Neutrophil (primary cell): Measurements from ENCODE around the gene KIF23.
"Not testable (repeated sequence)": the region's sequence is repeated elsewhere in the genome, so short reads cannot be mapped to it uniquely, and the experiment has no call there.

ENCODE experiments used
- H3K27ac ChIP-seq: fragments of 200-600 bp; sonication (generic); 2 replicates; pipeline ENCODE4 v1.5.1; 2016; ENCODE audit warnings: mild to moderate bottlenecking, moderate library complexity
- H3K27me3 ChIP-seq: fragments of 200-600 bp; sonication (generic); 2 replicates; pipeline ENCODE4 v1.6.0; 2016; ENCODE audit warnings: mild to moderate bottlenecking
- H3K36me3 ChIP-seq: fragments of 200-600 bp; sonication (generic); 2 replicates; pipeline ENCODE4 v1.5.1; 2017
- H3K4me1 ChIP-seq, 2 experiments: fragments of 200-600 bp in 1 of 2; sonication (generic) in 1 of 2; 1 replicate in 1 of 2; 2 replicates in 1 of 2; pipeline versions ENCODE4 v1.5.1 to v1.6.1; 2013 to 2016; ENCODE audit warnings: low read depth in 1 of 2, low read length in 1 of 2, mild to moderate bottlenecking in 1 of 2, moderate library complexity in 1 of 2; ENCODE audit not compliant: control insufficient read depth in 1 of 2, insufficient read depth in 1 of 2
- H3K4me3 ChIP-seq, 2 experiments: fragments of 200-600 bp in 1 of 2; sonication (generic) in 1 of 2; 1 replicate in 1 of 2; 2 replicates in 1 of 2; pipeline ENCODE4 v1.5.1; 2013 to 2016; ENCODE audit warnings: low read depth in 1 of 2, low read length in 1 of 2, mild to moderate bottlenecking in 1 of 2, moderate library complexity in 1 of 2
- H3K9me3 ChIP-seq: fragments of 200-600 bp; sonication (generic); 2 replicates; pipeline ENCODE4 v1.5.1; 2016
- TF ChIP-seq, protein P1 (sequence below): fragments of 200-600 bp; sonication (generic); IDR thresholded peaks from 2 replicates; pipeline ENCODE4 v1.5.1; 2016; ENCODE audit warnings: antibody characterized with exemption

KIF23 gene

DNA sequence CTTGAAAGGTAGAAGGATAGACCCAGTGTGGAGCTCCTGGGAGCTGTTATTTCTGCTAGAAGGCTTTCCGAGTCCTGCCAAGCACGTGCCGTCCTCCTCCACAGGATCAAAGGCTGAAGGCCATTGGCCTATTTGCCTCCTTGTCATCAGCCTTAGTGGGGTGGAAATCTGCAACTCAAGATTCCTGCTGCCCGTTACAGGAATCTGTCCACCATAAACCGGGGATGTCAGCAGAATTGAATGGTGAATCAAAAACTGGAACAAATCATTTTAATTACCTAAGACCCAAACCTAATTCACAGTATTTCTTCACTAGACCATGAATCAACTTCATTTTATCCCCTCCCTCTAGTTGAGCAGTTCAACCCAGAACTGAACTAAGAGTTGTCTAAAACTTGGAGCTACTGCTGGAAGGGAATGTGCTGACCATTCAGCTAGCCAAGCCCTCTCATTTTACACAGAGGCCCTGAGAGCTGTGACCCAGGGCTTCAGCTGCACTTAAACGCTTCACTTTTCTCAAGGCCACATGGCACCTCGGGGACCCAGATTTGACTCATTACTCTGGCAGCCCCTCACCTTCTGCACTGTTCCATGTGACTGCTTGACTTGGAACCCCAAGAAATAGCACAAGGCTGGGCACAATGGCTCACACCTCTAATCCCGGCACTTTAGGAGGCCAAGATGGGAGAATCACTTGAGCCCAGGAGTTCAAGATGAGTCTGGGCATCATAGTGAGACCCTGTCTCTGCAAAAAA is 36.8 kb upstream of the KIF23 start:
- no peaks in the 10 kb centered on the region for H3K27me3 ChIP-seq
- TF ChIP-seq, protein P1, sequence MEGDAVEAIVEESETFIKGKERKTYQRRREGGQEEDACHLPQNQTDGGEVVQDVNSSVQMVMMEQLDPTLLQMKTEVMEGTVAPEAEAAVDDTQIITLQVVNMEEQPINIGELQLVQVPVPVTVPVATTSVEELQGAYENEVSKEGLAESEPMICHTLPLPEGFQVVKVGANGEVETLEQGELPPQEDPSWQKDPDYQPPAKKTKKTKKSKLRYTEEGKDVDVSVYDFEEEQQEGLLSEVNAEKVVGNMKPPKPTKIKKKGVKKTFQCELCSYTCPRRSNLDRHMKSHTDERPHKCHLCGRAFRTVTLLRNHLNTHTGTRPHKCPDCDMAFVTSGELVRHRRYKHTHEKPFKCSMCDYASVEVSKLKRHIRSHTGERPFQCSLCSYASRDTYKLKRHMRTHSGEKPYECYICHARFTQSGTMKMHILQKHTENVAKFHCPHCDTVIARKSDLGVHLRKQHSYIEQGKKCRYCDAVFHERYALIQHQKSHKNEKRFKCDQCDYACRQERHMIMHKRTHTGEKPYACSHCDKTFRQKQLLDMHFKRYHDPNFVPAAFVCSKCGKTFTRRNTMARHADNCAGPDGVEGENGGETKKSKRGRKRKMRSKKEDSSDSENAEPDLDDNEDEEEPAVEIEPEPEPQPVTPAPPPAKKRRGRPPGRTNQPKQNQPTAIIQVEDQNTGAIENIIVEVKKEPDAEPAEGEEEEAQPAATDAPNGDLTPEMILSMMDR = no peak
- no peaks in the 10 kb centered on the region for H3K9me3 ChIP-seq
- H3K36me3 ChIP-seq = no peaks in the 10 kb centered on the region
- no peak overlapping the region for H3K27ac ChIP-seq
- no peak overlapping the region for H3K4me3 ChIP-seq
- peaks cover 0 to 3% of the 10 kb centered on the region in 2 experiments for H3K4me1 ChIP-seq

DNA sequence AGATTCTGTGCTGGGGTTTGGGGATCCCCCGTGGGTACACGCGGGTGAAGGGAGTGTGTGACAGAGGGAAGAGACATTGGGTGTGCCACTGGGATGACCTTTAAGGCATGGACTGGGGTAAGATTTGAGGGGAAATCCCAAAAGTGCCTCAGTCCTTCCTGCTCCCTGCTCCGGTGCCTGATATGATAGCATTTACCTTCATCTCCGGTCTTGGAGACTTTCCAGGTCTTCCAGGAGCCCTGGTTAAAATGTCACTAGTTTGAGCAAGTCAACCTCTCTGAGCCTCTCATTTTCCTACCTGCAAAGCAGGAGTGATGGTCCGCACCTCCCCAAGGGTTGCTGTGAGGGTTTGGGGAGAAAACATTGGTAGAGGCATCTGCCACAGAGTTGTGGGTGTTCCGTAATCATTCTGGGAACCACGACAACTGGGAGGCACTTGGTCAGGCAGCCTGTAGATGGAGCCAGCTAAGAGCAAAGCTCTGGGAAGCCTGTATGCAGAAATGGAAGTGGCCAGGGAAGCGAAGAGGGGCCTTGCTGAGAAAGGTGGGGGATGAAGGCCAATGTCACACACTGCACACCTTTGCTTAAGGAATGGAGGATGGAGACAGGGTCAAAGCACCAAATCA is 33.9 kb upstream of the KIF23 start:
- Histone ChIP-seq H3K9me3 (no peaks in the 10 kb centered on the region), H3K27ac (no peak overlapping the region), H3K36me3 (no peaks in the 10 kb centered on the region), H3K27me3 (no peaks in the 10 kb centered on the region), H3K4me1 (no peaks in the 10 kb centered on the region), H3K4me3 (no peak overlapping the region)
- TF ChIP-seq, protein P1 = no peak

DNA sequence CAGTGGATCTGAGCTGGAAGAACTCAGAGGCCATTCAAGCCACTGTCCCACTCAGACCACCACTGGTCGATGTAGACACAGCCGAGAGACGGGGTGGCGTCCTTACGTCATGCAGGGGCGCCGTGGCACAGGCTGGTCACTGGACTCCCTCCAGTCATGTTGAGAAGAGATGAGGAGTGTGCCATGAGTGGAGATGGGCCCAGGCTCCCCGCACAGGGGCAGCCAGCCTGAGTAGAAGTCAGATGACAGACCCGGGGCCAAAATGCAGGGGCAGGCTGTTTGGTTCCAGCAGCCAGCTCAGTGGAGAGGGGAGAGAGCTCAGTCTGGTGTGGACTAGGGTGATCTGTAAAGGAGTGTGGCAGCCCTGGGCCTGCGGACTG is 33.4 kb upstream of the KIF23 start:
- H3K9me3 ChIP-seq = no peaks in the 10 kb centered on the region
- H3K36me3 ChIP-seq = no peaks in the 10 kb centered on the region
- TF ChIP-seq, protein P1 = no peak
- no peaks in the 10 kb centered on the region for H3K27me3 ChIP-seq
- H3K4me1 ChIP-seq = no peaks in the 10 kb centered on the region
- H3K4me3 ChIP-seq = no peak overlapping the region
- no peak overlapping the region for H3K27ac ChIP-seq

DNA sequence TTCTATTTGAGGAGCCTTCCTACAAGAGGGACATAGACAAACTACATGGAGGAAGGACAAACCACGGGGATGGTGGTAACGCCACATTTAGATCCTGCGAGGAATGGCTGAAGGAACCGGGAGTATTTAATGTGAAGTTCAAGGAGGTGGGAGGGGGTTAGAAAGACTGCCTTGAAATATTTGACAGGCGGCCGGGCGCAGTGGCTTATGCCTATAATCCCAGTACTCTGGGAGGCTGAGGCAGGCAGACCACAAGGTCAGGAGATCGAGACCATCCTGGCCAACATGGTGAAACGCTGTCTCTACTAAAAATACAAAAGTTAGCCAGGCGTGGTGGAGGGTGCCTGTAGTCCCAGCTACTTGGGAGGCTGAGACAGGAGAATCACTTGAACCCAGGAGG is 32.0 kb upstream of the KIF23 start:
- not testable (repeated sequence) for H3K27ac ChIP-seq, H3K27me3 ChIP-seq, H3K4me3 ChIP-seq, H3K4me1 ChIP-seq, H3K9me3 ChIP-seq, H3K36me3 ChIP-seq

DNA sequence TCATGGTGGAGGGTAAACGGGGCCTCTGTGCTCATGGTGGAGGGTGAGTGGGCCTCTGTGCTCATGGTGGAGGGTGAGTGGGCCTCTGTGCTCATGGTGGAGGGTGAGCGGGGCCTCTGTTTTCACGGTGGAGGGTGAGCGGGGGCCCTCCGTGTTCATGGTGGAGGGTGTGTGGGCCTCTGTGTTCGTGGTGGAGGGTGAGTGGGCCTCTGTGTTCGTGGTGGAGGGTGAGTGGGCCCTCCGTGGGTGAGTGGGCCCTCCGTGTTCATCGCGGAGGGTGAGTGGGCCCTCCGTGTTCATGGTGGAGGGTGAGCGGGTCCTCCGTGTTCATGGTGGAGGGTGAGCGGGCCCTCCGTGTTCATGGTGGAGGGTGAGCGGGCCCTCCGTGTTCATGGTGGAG is 30.1 kb upstream of the KIF23 start:
- not testable (repeated sequence) for H3K36me3 ChIP-seq, H3K4me3 ChIP-seq, H3K27me3 ChIP-seq, H3K4me1 ChIP-seq, H3K27ac ChIP-seq, H3K9me3 ChIP-seq

DNA sequence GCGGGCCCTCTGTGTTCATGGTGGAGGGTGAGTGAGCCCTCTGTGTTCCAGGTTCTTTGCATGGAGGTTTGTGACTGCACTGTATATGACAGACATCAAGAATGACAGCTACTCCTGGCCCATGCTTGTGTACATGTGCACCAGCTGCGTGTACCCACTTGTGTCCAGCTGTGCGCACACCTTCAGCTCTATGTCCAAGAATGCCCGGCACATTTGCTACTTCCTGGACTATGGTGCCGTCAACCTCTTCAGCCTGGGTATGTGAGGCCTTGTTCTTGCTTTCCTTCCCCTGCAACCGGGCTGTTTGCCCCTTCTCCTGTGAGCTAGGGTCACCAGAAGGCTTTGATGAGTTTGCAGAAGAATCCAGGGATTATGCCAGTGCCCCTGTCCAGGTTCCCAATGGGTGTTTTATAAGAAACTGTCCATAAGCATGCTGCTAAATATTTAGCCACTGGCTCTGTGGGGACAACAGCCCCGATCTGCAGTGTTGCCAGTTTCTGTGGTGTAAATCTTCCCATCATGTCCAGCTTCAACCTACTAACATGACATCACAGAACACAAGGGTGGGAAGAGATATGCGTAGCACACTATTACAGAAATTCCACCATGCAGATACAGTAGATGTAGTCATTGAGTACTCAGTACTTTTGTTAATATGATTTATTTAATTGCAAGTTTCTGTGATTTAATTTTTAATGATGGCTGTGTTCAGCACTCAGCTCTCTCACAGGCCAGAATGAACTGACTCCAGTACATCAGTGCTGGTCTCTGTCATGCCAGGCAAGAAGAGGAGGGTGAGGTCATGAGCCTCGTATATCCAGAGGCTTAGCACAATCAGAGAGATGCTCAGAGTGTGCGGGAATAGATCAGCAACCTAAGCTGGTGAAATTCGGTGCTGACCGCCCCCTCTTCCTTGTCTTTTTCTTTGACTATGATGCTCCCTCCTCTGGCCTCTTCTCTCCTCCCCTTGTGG is 29.2 kb upstream of the KIF23 start:
- H3K4me3 ChIP-seq = no peak overlapping the region
- TF ChIP-seq, protein P1 = no peak
- no peaks in the 10 kb centered on the region for H3K27me3 ChIP-seq
- no peak overlapping the region for H3K27ac ChIP-seq
- H3K4me1 ChIP-seq = peaks cover 0 to 11% of the 10 kb centered on the region in 2 experiments
- no peaks in the 10 kb centered on the region for H3K9me3 ChIP-seq
- H3K36me3 ChIP-seq = no peaks in the 10 kb centered on the region
